ENCODE measurements around the gene MYOM1.

DNA sequence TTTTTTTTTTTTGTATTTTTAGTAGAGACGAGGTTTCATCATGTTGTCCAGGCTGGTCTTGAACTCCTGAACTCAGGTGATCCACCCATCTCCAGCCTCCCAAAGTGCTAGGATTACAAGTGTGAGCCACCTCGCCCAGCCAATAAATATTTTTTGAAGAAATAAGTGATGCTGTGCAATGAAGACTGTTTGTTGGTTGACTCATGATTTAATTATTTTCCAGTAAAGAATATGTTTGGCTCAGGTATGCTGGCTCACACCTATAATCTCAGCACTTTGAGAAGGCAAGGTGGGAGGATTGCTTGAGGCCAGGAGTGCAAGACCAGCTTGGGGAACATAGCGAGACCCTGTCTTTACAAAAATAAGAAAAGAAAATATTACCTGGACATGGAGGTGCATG is 165.0 kb downstream of the MYOM1 start:
- TF ChIP-seq, protein P1, sequence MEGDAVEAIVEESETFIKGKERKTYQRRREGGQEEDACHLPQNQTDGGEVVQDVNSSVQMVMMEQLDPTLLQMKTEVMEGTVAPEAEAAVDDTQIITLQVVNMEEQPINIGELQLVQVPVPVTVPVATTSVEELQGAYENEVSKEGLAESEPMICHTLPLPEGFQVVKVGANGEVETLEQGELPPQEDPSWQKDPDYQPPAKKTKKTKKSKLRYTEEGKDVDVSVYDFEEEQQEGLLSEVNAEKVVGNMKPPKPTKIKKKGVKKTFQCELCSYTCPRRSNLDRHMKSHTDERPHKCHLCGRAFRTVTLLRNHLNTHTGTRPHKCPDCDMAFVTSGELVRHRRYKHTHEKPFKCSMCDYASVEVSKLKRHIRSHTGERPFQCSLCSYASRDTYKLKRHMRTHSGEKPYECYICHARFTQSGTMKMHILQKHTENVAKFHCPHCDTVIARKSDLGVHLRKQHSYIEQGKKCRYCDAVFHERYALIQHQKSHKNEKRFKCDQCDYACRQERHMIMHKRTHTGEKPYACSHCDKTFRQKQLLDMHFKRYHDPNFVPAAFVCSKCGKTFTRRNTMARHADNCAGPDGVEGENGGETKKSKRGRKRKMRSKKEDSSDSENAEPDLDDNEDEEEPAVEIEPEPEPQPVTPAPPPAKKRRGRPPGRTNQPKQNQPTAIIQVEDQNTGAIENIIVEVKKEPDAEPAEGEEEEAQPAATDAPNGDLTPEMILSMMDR (IDR thresholded peaks at IDR 0.05) = no peak
- no peak for TF ChIP-seq POLR2A (IDR thresholded peaks at IDR 0.05)

Measured in uterus (tissue), 2 donors.